ENCODE data around the gene SERTAD1.

Gene SERTAD1

DNA sequence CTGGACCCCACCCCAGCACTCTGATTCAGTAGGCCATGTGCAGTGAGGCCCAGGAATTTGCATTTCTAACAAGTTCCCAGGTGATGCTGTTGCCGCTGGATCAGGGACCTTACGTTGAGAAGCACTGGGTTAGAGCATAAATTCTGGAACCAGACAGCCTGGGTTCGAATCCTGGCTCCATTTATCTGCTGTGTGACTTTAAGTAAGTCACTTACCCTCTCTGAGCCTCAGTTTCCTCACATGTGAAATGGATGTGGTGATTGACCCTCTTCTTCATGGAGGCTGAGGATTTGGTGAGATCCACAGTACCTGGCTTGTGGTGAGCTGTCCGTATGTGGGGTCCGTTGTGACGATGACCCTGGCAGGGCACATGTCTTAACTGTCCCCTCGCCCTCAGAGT, 51.7 kb downstream of the SERTAD1 start:
- DNase-seq = no peak

DNA sequence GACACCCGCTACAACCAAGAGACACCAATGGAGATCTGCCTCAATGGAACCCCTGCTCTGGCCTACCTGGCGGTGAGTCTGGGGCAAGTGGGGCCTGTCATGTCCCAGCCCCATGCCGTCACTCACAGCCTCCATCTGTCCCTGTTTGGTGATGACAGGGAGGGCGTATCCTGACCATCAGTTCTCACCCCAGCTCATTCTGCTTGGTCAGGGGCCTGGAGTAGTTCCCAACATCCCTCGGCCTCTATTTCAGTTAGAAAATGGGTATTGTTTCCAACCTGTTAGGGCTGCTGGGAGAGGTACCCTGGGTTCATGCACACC, 54.0 kb downstream of the SERTAD1 start:
- DNase-seq = no peak

Measured in right hindlimb (tissue), 1 donor.